GM12878 (cell line): Measurements from ENCODE around the gene CCDC88C. TPM values are rescaled to one million over a fixed set of nuclear protein-coding genes. Genes with fewer than 3 reads are reported as not detected.

Experiments
- ASH2L ChIP-seq: fragments of 300-600, 200-600 bp; sonication (generic); IDR thresholded peaks from 2 replicates; pipeline ENCODE4 v1.6.1; 2017; ENCODE audit warnings: low read depth, mild to moderate bottlenecking, borderline replicate concordance
- BACH1 ChIP-seq: fragments of 450-650 bp; IDR thresholded peaks from 2 replicates; pipeline ENCODE4 v1.6.1; 2017; ENCODE audit warnings: mild to moderate bottlenecking, borderline replicate concordance
- CUX1 ChIP-seq: IDR thresholded peaks from 2 replicates; pipeline ENCODE4 v1.6.1; 2012; ENCODE audit warnings: improper control_type of control experiment, low read depth, low read length; ENCODE audit not compliant: insufficient replicate concordance
- DPF2 ChIP-seq: fragments of 450-650 bp; IDR thresholded peaks from 2 replicates; pipeline ENCODE4 v1.6.1; 2017; ENCODE audit warnings: mild to moderate bottlenecking
- EZH2 ChIP-seq: IDR thresholded peaks from 2 replicates; pipeline ENCODE4 v1.6.1; 2012; ENCODE audit warnings: low read depth, mild to moderate bottlenecking, control low read depth, inconsistent platforms, low read length, borderline replicate concordance; ENCODE audit not compliant: control insufficient read depth
- FOXM1 ChIP-seq: IDR thresholded peaks from 2 replicates; pipeline ENCODE4 v1.6.1; 2012; ENCODE audit warnings: low read depth, mild to moderate bottlenecking, inconsistent platforms, low read length, moderate library complexity
- GABPA ChIP-seq: IDR thresholded peaks from 2 replicates; pipeline ENCODE4 v1.6.1; 2014; ENCODE audit warnings: antibody characterized with exemption, low read depth, mild to moderate bottlenecking, inconsistent platforms
- LARP7 ChIP-seq: fragments of 450-650 bp; IDR thresholded peaks from 2 replicates; pipeline ENCODE4 v1.6.1; 2017; ENCODE audit warnings: mild to moderate bottlenecking
- MEF2B ChIP-seq: fragments of 450-650 bp; IDR thresholded peaks from 2 replicates; pipeline ENCODE4 v1.6.1; 2018; ENCODE audit warnings: mild to moderate bottlenecking, moderate library complexity; ENCODE audit not compliant: partially characterized antibody, poor library complexity, severe bottlenecking
- NFYA ChIP-seq: IDR thresholded peaks from 2 replicates; pipeline ENCODE4 v1.6.1; 2011; ENCODE audit warnings: low read depth, mild to moderate bottlenecking, low read length, improper control_type of control experiment, borderline replicate concordance
- NR2F1 ChIP-seq: fragments of 450-650 bp; conservative IDR thresholded peaks from 2 replicates; pipeline ENCODE4 v1.6.1; 2017; ENCODE audit warnings: mild to moderate bottlenecking
- POU2F2 ChIP-seq: IDR thresholded peaks from 3 replicates; pipeline ENCODE4 v1.6.1; 2011; ENCODE audit warnings: low read depth, mild to moderate bottlenecking, low read length, borderline replicate concordance
- RAD21 ChIP-seq: IDR thresholded peaks from 2 replicates; pipeline ENCODE4 v1.6.1; 2011; ENCODE audit warnings: mild to moderate bottlenecking, low read depth, low read length, moderate library complexity; ENCODE audit not compliant: insufficient read depth
- SKIL ChIP-seq: fragments of 450-650 bp; IDR thresholded peaks from 2 replicates; pipeline ENCODE4 v1.6.1; 2017; ENCODE audit warnings: mild to moderate bottlenecking, low read depth, inconsistent platforms; ENCODE audit not compliant: poor library complexity, severe bottlenecking
- SMARCA5 ChIP-seq: fragments of 450-650 bp; IDR thresholded peaks from 2 replicates; pipeline ENCODE4 v1.6.1; 2017; ENCODE audit warnings: mild to moderate bottlenecking
- SPI1 ChIP-seq: IDR thresholded peaks from 2 replicates; pipeline ENCODE4 v1.6.1; 2011; ENCODE audit warnings: low read depth, mild to moderate bottlenecking, low read length, moderate library complexity, borderline replicate concordance; ENCODE audit not compliant: insufficient read depth
- SREBF1 ChIP-seq: IDR thresholded peaks from 2 replicates; pipeline ENCODE4 v1.6.1; 2012; ENCODE audit warnings: mild to moderate bottlenecking, low read length
- SRF ChIP-seq, 2 experiments: IDR thresholded peaks; 2 replicates each; pipeline ENCODE4 v1.6.1; 2011; ENCODE audit warnings: low read depth in 2 of 2, low read length in 2 of 2, mild to moderate bottlenecking in 1 of 2, moderate library complexity in 1 of 2
- STAT1 ChIP-seq: fragments of 450-650 bp; conservative IDR thresholded peaks from 2 replicates; pipeline ENCODE4 v1.6.1; 2014; ENCODE audit warnings: antibody characterized with exemption, mild to moderate bottlenecking
- STAT3 ChIP-seq: IDR thresholded peaks from 2 replicates; pipeline ENCODE4 v1.6.1; 2011; ENCODE audit warnings: low read depth, low read length, improper control_type of control experiment
- TAF1 ChIP-seq: IDR thresholded peaks from 2 replicates; pipeline ENCODE4 v1.6.1; 2011; ENCODE audit warnings: mild to moderate bottlenecking, low read depth, low read length, borderline replicate concordance
- USF1 ChIP-seq: IDR thresholded peaks from 2 replicates; pipeline ENCODE4 v1.6.1; 2011; ENCODE audit warnings: borderline replicate concordance, low read depth, mild to moderate bottlenecking, moderate library complexity, mixed read lengths, low read length; ENCODE audit not compliant: insufficient read depth; ENCODE audit errors: extremely low read length
- ZSCAN29 ChIP-seq: fragments of 450-650 bp; IDR thresholded peaks from 2 replicates; pipeline ENCODE4 v1.6.1; 2017; ENCODE audit warnings: mild to moderate bottlenecking, moderate library complexity
- polyA plus RNA-seq, 11 experiments: library from polyadenylated mRNA; depleted of rRNA in 4 of 11; unstranded in 6 of 11; stranded (reverse) in 5 of 11; fragments of >200 nt; fragmentation: Nextera tagmentation in 4 of 11; fragmentation: Illumina TruSeq in 1 of 11; extraction: Ambion mirVana in 4 of 11; extraction: Trizol in 1 of 11; gene quantifications; 1 replicate in 1 of 11; 2 replicates in 10 of 11; pipeline versions ENCODE4 v1.2.1 to v1.2.3, GENCODE V29; 2011 to 2016; ENCODE audit warnings: inconsistent platforms in 2 of 11, missing spikeins in 2 of 11, low read depth in 1 of 11
- total RNA-seq, 4 experiments: library from RNA; depleted of rRNA in 3 of 4; stranded (reverse); fragments of >200 nt in 3 of 4; fragmentation: Illumina TruSeq in 1 of 4; extraction: Trizol in 1 of 4; gene quantifications; 2 replicates each; pipeline versions ENCODE4 v1.2.1 to v1.2.3, GENCODE V29; 2013 to 2021

The CCDC88C gene
- total and polyA plus RNA-seq, 10 of the 15 experiments (the other 5 are each of a cell fraction or from before 2014, with no cell fraction given) = 4.0 to 79.6 (median 36.6) TPM

- TF ChIP-seq SKIL (peak; percentile 46), BACH1 (no peak), STAT1 (no peak), POU2F2 (no peak), SREBF1 (no peak), SMARCA5 (peak; percentile 58; the same call in 1 of the 2 replicates), RAD21 (no peak), MEF2B (peak; percentile 78), STAT3 (no peak), USF1 (no peak), ASH2L (no peak), LARP7 (peak; percentile 76; the same call in 1 of the 2 replicates), NFYA (no peak), NR2F1 (peak; percentile 84), TAF1 (no peak), EZH2 (no peak), ZSCAN29 (peak; percentile 68; the same call in 1 of the 2 replicates), GABPA (no peak), DPF2 (peak; percentile 89), CUX1 (no peak), FOXM1 (no peak), SPI1 (peak; percentile 42; the same call in 1 of the 2 replicates), SRF (IDR thresholded peaks at IDR 0.05; ENCODE audit: low read depth in 2 of 2, low read length in 2 of 2) (no peak; a peak in 1 of 4 replicates)
Measured at GRCh38 chr14:91249841-91250616, 167.6 kb downstream of the CCDC88C start (continued).
